Loucy (cell line): ENCODE measurements around the gene SLC35G2.

ENCODE experiments used
- CTCF ChIP-seq: fragments of 200-600 bp; sonication (generic); conservative IDR thresholded peaks from 2 replicates; pipeline ENCODE4 v1.5.1; 2014; ENCODE audit warnings: mild to moderate bottlenecking, antibody characterized with exemption, low read length
- EZH2phosphoT487 ChIP-seq: fragments of 200-600 bp; IDR thresholded peaks from 2 replicates; pipeline ENCODE4 v1.6.1; 2018; ENCODE audit warnings: antibody characterized with exemption, mild to moderate bottlenecking, moderate library complexity, borderline replicate concordance

GRCh38 chr3:136818769-136819391, at the start of gene SLC35G2:
- TF ChIP-seq CTCF (peak; percentile 23; the same call in 1 of the 2 replicates), EZH2phosphoT487 (no peak)
